ENCODE measurements around the gene ABHD17B. TPM values are rescaled to one million over a fixed set of nuclear protein-coding genes. Genes with fewer than 3 reads are reported as not detected.
A peak's percentile ranks its signal among the peaks of the same experiment; 100 is the strongest.
"Not testable (repeated sequence)": the region's sequence is repeated elsewhere in the genome, so short reads cannot be mapped to it uniquely, and the experiment has no call there.

ABHD17B gene
- total RNA-seq, 1 donor from 2014 or later, result 12.5 TPM

- TF ChIP-seq CTCF (IDR thresholded peaks at IDR 0.05), result no peak
- Mint-ChIP-seq H3K9me3 (ENCODE audit: low read depth) (no peaks in the 10 kb centered on the region), H3K27ac (ENCODE audit: unreplicated experiment) (no peak overlapping the region), H3K27me3 (ENCODE audit: low read depth) (no peaks in the 10 kb centered on the region), H3K36me3 (ENCODE audit: low read depth) (no peaks in the 10 kb centered on the region), H3K4me3 (ENCODE audit: unreplicated experiment) (no peak overlapping the region), H3K4me1 (ENCODE audit: low read depth) (peaks cover 41% of the 10 kb centered on the region)
- DNase-seq (ENCODE audit: low spot score), result no peak
These were observed 6.9 kb downstream of the ABHD17B start for GRCh38 chr9:71904076-71904475.

GRCh38 chr9:71901695-71902597, 9.0 kb downstream of the ABHD17B start:
- no peak overlapping the region for H3K27ac Mint-ChIP-seq (ENCODE audit: unreplicated experiment)
- H3K4me1 Mint-ChIP-seq (ENCODE audit: low read depth), result peaks cover 40% of the 10 kb centered on the region
- H3K4me3 Mint-ChIP-seq (ENCODE audit: unreplicated experiment), result no peak overlapping the region
- no peaks in the 10 kb centered on the region for H3K9me3 Mint-ChIP-seq (ENCODE audit: low read depth)
- TF ChIP-seq CTCF (IDR thresholded peaks at IDR 0.05), result peak; percentile 13
- H3K36me3 Mint-ChIP-seq (ENCODE audit: low read depth), result no peaks in the 10 kb centered on the region
- DNase-seq (ENCODE audit: low spot score), result no peak
- no peaks in the 10 kb centered on the region for H3K27me3 Mint-ChIP-seq (ENCODE audit: low read depth)

- H3K4me3 Mint-ChIP-seq (ENCODE audit: unreplicated experiment); H3K9me3 Mint-ChIP-seq (ENCODE audit: low read depth); DNase-seq (ENCODE audit: low spot score); H3K27me3 Mint-ChIP-seq (ENCODE audit: low read depth); H3K36me3 Mint-ChIP-seq (ENCODE audit: low read depth): not testable (repeated sequence)
- Mint-ChIP-seq H3K27ac (ENCODE audit: unreplicated experiment) (peak overlapping the region; percentile 45), H3K4me1 (ENCODE audit: low read depth) (peaks cover 59% of the 10 kb centered on the region)
These were observed 12.2 kb downstream of the ABHD17B start for GRCh38 chr9:71898756-71899155.

- Mint-ChIP-seq H3K36me3 (ENCODE audit: low read depth) (peaks cover 1% of the 10 kb centered on the region), H3K9me3 (ENCODE audit: low read depth) (no peaks in the 10 kb centered on the region), H3K27me3 (ENCODE audit: low read depth) (no peaks in the 10 kb centered on the region), H3K4me3 (ENCODE audit: unreplicated experiment) (no peak overlapping the region), H3K27ac (ENCODE audit: unreplicated experiment) (no peak overlapping the region), H3K4me1 (ENCODE audit: low read depth) (peaks cover 59% of the 10 kb centered on the region)
- no peak for TF ChIP-seq CTCF (IDR thresholded peaks at IDR 0.05)
- no peak for DNase-seq (ENCODE audit: low spot score)
These were observed 13.4 kb downstream of the ABHD17B start for GRCh38 chr9:71897577-71897976.

- Mint-ChIP-seq H3K27ac (ENCODE audit: unreplicated experiment) (no peak overlapping the region), H3K4me3 (ENCODE audit: unreplicated experiment) (no peak overlapping the region), H3K36me3 (ENCODE audit: low read depth) (peaks cover 1% of the 10 kb centered on the region), H3K4me1 (ENCODE audit: low read depth) (peaks cover 54% of the 10 kb centered on the region), H3K27me3 (ENCODE audit: low read depth) (no peaks in the 10 kb centered on the region), H3K9me3 (ENCODE audit: low read depth) (no peaks in the 10 kb centered on the region)
- DNase-seq (ENCODE audit: low spot score), result no peak
- no peak for TF ChIP-seq CTCF (IDR thresholded peaks at IDR 0.05)
These were observed 14.2 kb downstream of the ABHD17B start for GRCh38 chr9:71896761-71897160.

- no peaks in the 10 kb centered on the region for H3K27me3 Mint-ChIP-seq (ENCODE audit: low read depth)
- H3K36me3 Mint-ChIP-seq (ENCODE audit: low read depth), result peaks cover 1% of the 10 kb centered on the region
- no peak overlapping the region for H3K4me3 Mint-ChIP-seq (ENCODE audit: unreplicated experiment)
- no peaks in the 10 kb centered on the region for H3K9me3 Mint-ChIP-seq (ENCODE audit: low read depth)
- DNase-seq (ENCODE audit: low spot score), result no peak
- H3K4me1 Mint-ChIP-seq (ENCODE audit: low read depth), result peaks cover 54% of the 10 kb centered on the region
- TF ChIP-seq CTCF (IDR thresholded peaks at IDR 0.05), result no peak
- H3K27ac Mint-ChIP-seq (ENCODE audit: unreplicated experiment), result peak overlapping the region; percentile 22
These were observed 15.0 kb downstream of the ABHD17B start for GRCh38 chr9:71895955-71896354.

Data from chondrocyte (in vitro differentiated cells).